ENCODE data around the gene ELN. TPM values are rescaled to one million over a fixed set of nuclear protein-coding genes. Genes with fewer than 3 reads are reported as not detected.
A peak's percentile ranks its signal among the peaks of the same experiment; 100 is the strongest.

The ELN gene
- total and polyA plus RNA-seq, 2 donors (not counting 3 experiments of a cell fraction or from before 2014, with no cell fraction given), result 1.7 to 2.6 TPM

DNA sequence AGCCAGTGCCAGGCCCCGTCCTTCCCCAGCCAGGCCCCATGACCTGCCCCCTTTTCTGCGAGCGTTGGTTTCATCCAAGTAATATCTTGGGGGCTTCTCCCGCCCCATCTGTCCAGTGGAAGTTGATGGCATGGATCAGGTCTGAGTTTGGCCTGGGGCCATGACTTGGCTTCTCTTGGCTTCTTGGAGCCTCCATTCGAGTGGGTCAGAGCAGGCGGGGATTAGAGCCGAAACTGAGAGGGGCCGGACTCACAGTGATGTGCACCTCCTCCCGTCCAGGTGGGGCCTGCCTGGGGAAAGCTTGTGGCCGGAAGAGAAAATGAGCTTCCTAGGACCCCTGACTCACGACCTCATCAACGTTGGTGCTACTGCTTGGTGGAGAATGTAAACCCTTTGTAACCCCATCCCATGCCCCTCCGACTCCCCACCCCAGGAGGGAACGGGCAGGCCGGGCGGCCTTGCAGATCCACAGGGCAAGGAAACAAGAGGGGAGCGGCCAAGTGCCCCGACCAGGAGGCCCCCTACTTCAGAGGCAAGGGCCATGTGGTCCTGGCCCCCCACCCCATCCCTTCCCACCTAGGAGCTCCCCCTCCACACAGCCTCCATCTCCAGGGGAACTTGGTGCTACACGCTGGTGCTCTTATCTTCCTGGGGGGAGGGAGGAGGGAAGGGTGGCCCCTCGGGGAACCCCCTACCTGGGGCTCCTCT, 40.6 kb downstream of the ELN start:
- no peak for TF ChIP-seq JUN (IDR thresholded peaks at IDR 0.05; ENCODE audit: borderline replicate concordance, insufficient read depth, insufficient read length, low read depth)
- TF ChIP-seq POLR2AphosphoS5 (IDR thresholded peaks at IDR 0.05; ENCODE audit: insufficient read depth, low read depth, low read length), result no peak
- TF ChIP-seq EZH2 (IDR thresholded peaks at IDR 0.05; ENCODE audit: borderline replicate concordance, low read depth, low read length, severe bottlenecking), result no peak
- TF ChIP-seq FOS (IDR thresholded peaks at IDR 0.05; ENCODE audit: borderline replicate concordance, insufficient read depth, low read length), result no peak
- no peak for TF ChIP-seq MYC (IDR thresholded peaks at IDR 0.05; ENCODE audit: low read depth, low read length)
- no peak for TF ChIP-seq GATA2 (IDR thresholded peaks at IDR 0.05; ENCODE audit: insufficient read depth, insufficient read length, low read depth, low read length)
- TF ChIP-seq, protein P1, sequence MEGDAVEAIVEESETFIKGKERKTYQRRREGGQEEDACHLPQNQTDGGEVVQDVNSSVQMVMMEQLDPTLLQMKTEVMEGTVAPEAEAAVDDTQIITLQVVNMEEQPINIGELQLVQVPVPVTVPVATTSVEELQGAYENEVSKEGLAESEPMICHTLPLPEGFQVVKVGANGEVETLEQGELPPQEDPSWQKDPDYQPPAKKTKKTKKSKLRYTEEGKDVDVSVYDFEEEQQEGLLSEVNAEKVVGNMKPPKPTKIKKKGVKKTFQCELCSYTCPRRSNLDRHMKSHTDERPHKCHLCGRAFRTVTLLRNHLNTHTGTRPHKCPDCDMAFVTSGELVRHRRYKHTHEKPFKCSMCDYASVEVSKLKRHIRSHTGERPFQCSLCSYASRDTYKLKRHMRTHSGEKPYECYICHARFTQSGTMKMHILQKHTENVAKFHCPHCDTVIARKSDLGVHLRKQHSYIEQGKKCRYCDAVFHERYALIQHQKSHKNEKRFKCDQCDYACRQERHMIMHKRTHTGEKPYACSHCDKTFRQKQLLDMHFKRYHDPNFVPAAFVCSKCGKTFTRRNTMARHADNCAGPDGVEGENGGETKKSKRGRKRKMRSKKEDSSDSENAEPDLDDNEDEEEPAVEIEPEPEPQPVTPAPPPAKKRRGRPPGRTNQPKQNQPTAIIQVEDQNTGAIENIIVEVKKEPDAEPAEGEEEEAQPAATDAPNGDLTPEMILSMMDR (IDR thresholded peaks at IDR 0.05; ENCODE audit: extremely low read depth in 1 of 2, insufficient read depth in 1 of 2, low read depth in 1 of 2, low read length in 2 of 2), result no peak
- TF ChIP-seq, protein P2, sequence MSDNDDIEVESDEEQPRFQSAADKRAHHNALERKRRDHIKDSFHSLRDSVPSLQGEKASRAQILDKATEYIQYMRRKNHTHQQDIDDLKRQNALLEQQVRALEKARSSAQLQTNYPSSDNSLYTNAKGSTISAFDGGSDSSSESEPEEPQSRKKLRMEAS (IDR thresholded peaks at IDR 0.05; ENCODE audit: insufficient read depth, insufficient read length), result no peak
- TF ChIP-seq POLR2A (IDR thresholded peaks at IDR 0.05; ENCODE audit: low read depth, low read length), result no peak
- H4K20me1 ChIP-seq (replicated peaks; ENCODE audit: control insufficient read depth, extremely low read depth, insufficient read depth, low read length), result no peaks in the 10 kb centered on the region
- no peaks in the 10 kb centered on the region for H3K36me3 ChIP-seq (ENCODE audit: control insufficient read depth in 2 of 2, extremely low read depth in 1 of 2, insufficient read depth in 2 of 2, low read length in 2 of 2)
- H3K79me2 ChIP-seq (ENCODE audit: control insufficient read depth, insufficient read depth, low read length), result no peaks in the 10 kb centered on the region
- no peaks in the 10 kb centered on the region for H3K9me1 ChIP-seq (replicated peaks; ENCODE audit: control insufficient read depth, extremely low read depth, insufficient read depth, low read length)
- DNase-seq (ENCODE audit: low read depth, low spot score) (no peak), FAIRE-seq (no peak)
- H3K27ac ChIP-seq (ENCODE audit: insufficient read depth, low read depth, low read length), result no peak overlapping the region
- no peaks in the 10 kb centered on the region for H3K9me3 ChIP-seq (replicated peaks; ENCODE audit: control insufficient read depth, insufficient read depth, low read length)
- H3K4me2 ChIP-seq (ENCODE audit: insufficient read depth, low read length), result no peak overlapping the region
- ChIA-PET POLR2A (no interaction called here), CTCF (interaction anchor here (1.1 to 6.2 kb wide), 7 partner anchors 15 to 332 kb away, joined by 3 to 32 read pairs (median 11); partner anchors contain the start of genes ELN and LIMK1)
- no peaks in the 10 kb centered on the region for H3K27me3 ChIP-seq (ENCODE audit: control insufficient read depth in 2 of 2, insufficient read depth in 2 of 2, low read length in 2 of 2)
- H3K9ac ChIP-seq (replicated peaks; ENCODE audit: extremely low read depth, insufficient read depth, low read length), result no peak overlapping the region
- dilution Hi-C loops (cut with MboI; ENCODE audit: extremely low pct_ligation_motif_present, low sequenced_read_pairs), result no loop called here
- H3K4me3 ChIP-seq (replicated peaks in 1 of 3; ENCODE audit: insufficient read depth in 1 of 3, low read depth in 1 of 3, low read length in 3 of 3), result no peak overlapping the region
- BruUV-seq (replicated peaks), result no TSS peak
- peak overlapping the region; percentile 81 for H2AFZ ChIP-seq (ENCODE audit: low read depth, low read length)
- intact Hi-C loops (cut with micrococcal nuclease), result loop anchor here (1.0 to 2.0 kb wide), 5 partner anchors 16 to 332 kb away; no protein-coding TSS in a partner anchor
- H3K4me1 ChIP-seq (ENCODE audit: control insufficient read depth, extremely low read depth, insufficient read depth, low read length), result no peaks in the 10 kb centered on the region

Measured in endothelial cell of umbilical vein (primary cell).